Stimulated activated CD4-positive, alpha-beta T cell treated with anti-CD3 and anti-CD28 coated beads, Interleukin-1b, Interleukin-23, amount 100 ng/mL, for 4 hours (primary cell): ENCODE measurements around the gene ZNF775.
"Not testable (repeated sequence)": the region's sequence is repeated elsewhere in the genome, so short reads cannot be mapped to it uniquely, and the experiment has no call there.

Experiments used
- DNase-seq, 2 donors: peaks; one replicate each; pipeline ENCODE4 v3.0.0-alpha.2; 2020; ENCODE audit warnings: low read depth in 2 of 2

ZNF775 gene

DNA sequence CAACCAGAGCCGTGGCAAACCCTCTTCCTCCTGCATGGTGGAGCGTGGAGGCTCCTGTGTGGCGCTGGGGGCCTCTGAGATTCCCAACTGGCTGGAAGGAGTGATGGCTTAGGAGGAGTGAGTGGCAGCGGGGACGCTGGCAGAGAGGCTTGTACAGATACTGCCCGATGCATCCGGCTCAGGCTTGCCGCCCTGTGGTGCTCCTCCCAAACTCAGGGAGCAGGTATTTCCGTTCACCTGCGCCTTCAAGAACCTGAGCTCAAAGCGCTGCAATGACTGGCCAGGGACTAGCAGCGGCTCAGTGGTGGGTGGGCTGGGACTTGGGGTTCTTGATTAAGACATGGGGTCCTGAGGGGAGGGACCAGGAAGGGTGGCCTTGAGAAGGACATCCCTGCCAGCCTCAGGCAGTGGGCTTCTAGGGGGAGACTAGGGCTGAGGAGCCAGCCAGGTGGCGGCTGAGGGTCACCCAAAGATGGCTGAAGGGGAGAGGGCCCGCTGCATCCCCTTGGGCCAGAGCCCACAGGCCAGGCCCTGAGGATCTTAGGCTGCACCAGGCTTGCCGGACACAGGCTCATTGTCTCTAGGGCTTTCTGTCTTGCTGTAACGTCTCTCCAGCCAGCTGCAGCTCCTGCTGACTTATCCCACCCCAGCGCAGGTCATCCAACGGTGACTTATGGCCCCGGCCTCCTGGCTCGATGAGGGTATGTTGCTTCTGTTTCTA lies 3.2 kb downstream of the ZNF775 start:
- DNase-seq = no peak

DNA sequence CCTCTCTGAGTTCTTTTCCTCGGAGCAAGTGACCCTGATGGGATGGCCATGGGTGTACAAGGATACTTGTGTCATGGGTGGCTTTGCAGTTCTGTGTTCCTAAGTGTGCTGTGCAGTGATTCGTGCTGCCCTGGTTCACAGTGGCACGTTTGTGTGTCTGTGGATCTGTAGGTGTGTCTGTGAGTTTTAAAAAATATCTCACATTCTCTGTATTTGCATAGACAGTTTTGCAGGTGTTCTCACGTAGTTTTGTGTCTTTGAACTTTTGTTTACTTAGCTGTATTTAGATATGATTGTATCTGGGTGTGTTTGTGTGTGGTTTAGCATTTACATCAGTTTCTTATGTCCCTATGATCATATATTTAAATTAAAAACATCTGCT lies 3.7 kb downstream of the ZNF775 start:
- DNase-seq = no peak

- no peak for DNase-seq
Measured at GRCh38 chr7:150383710-150384397, 4.7 kb downstream of the ZNF775 start.

DNA sequence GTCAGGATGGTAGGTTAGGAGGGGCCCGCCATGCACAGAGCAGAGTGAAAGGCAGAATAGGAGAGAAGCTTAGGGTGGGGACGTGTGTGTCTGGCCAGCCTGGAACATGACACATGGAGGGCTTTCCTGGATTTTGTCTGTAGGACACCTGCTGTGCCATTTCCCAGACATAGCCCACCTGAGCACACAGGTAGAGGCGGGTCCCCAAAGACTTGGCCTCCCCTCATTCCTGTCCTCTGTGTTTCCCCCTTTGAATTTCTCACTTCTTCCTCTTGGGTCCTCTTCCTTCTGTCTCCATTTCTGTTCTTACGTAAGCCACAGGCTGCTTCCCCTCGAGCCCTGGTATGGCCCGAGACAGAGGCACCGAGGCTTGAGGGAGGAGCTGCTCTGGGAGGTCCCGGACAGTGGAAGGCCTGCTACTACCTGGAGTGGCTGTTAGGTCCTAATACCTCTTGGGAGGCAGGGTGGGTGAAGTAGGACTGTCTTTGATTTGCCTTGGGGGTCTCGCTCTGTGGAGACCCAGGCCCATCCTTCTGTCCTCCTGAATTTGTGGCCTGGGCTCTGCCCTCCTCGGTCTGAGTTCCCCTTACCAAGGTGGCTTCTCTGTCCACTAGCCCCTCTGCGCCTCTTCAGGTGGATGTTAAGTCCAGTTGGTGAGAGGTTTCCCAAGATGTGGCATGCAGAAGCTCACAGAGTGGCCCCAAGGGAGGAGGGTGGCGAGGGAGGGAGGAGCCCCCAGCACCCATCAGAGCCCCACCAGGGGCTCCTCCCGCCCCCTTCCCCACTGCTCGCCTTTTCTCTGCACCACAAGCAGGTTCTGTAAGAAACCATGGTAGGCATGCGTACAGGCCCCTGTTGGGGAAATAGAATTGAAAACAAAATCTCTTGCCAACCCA lies 5.5 kb downstream of the ZNF775 start:
- DNase-seq = no peak

DNA sequence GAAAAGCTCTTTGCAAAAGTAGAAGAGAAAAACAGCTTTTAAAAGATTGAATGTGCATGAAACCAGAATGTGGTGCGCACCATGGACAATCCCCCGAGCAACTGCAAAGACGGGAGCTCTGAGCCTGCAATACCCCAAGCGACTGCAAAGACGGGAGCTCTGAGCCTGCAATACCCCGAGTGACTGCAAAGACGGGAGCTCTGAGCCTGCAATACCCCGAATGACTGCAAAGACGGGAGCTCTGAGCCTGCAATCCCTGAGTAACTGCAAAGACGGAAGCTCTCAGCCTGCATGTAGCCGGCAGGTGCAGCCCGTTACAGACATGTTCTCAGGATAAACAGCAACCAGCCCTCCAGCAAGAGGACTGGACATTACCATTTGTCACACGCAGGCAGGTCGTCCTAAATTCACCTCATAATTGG lies 6.2 kb downstream of the ZNF775 start:
- no peak for DNase-seq

- not testable (repeated sequence) for DNase-seq
Measured at GRCh38 chr7:150385884-150386283, 6.8 kb downstream of the ZNF775 start.

GRCh38 chr7:150388306-150388705 lies 9.2 kb downstream of the ZNF775 start:
- DNase-seq = no peak

DNA sequence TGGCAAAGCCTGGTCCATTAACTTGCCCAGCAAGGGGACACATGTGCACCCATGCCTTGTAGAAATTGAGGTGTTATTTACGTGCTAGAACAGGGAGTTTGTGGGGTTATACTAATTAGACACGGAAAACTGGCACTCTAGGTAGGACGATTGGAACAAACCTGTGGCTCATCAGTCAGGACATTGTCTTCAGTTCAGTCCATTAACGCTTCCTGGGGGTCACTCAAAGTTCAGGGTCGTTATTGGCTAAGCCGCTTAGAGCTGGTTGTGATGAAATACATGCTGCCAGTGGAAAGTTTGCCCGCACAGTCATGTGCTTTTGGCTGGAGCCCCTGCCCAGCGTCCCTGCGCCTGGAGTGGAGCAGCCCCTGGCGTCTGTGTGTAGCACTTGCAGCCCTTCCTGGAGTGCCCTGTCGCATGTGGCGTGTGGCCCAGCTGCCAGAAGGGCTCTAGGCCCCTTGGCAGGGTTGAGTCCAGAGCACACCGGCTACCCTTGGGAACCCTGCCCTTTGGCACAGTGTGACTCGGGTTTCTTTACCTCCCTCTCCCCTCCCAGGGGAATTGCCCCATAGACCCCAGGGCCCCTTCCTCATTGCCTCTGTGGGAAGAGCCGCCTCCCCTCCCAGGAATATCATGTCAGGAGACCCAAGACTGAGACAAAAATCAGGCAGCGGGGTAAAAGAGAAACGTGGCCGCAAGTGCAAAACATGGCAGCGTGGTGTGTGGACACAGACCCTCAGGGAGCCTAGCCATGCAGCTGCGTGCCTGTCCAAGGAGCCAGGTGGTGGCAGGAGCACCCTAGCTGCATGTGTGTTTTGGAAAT lies 9.8 kb downstream of the ZNF775 start:
- DNase-seq = no peak

- no peak for DNase-seq
Measured at GRCh38 chr7:150389532-150389816, 10.3 kb downstream of the ZNF775 start.

DNA sequence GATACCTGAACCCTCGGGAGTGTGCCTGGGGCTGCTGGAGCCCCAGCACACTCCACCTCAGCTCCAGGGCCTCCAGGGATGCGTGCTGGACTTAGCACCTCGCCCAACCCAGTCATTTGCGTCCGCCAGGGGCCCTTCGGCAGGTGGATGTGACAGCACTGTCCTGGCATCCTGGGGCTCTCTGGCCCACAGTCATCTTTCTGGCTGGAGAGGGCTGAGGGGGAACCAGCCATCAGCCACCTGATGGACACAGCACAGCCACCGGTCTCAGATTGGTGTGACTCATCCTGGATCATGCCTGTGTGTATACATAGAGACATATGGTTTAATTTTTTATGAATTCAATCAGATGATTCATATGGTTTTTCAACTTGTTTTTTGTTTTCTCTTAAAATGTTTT lies 11.1 kb downstream of the ZNF775 start:
- no peak for DNase-seq

- no peak for DNase-seq
Measured at GRCh38 chr7:150393325-150393724, 14.2 kb downstream of the ZNF775 start.

- no peak for DNase-seq
Measured at GRCh38 chr7:150396426-150396825, 17.3 kb downstream of the ZNF775 start.

- DNase-seq = no peak
Measured at GRCh38 chr7:150396851-150397260, 17.7 kb downstream of the ZNF775 start.

DNA sequence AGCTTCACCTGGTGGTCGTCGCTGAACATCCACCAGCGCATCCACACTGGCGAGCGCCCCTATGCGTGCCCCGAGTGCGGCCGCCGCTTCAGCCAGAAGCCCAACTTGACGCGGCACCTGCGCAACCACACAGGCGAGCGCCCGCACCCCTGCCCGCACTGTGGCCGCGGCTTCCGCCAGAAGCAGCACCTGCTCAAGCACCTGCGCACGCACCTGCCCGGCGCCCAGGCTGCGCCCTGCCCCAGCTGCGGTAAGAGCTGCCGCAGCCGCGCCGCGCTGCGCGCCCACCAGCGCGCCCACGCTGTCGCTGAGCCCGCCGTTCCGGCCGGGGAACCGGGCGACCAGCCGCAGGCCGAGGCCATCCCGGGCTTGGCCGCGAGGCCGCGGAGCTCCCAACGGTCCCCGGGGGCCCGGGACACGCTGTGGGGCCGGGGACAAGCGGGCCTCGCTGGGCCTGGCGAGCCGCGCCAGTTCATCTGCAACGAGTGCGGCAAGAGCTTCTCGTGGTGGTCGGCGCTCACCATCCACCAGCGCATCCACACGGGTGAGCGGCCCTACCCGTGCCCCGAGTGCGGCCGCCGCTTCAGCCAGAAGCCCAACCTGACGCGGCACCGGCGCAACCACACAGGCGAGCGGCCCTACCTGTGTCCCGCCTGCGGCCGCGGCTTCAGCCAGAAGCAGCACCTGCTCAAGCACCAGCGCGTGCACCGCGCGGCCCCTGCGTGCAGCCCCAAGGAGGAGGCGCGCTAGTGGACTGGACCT lies 18.4 kb downstream of the ZNF775 start:
- no peak for DNase-seq

DNA sequence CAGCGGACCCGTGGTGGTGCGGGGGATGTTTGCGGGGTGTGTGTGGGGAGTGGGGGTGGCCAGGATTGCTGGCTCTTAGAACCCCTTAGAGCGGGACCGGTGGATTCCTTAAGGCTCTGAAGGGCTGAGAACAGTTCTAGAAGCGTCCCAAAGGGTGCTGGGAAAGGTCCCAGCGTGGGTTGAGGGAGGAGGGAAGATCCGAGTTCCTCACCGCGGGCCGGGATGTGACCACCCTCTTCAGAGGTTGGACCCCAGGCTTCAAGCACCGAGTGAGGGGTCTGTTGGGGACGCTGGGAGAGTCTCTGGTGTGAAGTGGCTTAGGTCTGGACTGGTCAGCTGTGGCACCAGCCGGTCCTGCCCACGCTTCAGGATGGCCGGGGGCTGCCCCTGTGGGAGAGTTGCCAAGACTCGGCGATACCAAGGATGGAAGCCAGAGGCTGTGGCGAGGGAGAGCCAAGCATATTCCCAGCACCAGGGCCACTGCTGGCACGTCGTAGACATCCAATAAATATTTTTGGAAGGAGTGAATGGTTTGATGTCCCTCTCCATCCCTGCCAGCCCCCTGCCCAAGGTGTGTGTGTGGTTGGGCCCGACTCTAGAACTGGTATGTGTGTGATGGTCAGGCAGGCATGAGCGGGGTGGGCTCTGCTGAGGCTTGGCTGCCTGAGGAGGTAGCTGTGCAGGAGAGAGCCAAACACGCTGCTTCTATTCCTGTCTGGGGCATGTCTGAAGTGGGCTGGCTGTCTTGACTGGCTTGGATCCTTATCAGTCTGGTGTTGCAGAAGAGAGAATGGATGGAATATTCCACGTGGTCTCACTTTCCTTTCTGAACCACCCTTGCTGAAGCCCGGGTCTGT lies 19.2 kb downstream of the ZNF775 start:
- DNase-seq = no peak

DNA sequence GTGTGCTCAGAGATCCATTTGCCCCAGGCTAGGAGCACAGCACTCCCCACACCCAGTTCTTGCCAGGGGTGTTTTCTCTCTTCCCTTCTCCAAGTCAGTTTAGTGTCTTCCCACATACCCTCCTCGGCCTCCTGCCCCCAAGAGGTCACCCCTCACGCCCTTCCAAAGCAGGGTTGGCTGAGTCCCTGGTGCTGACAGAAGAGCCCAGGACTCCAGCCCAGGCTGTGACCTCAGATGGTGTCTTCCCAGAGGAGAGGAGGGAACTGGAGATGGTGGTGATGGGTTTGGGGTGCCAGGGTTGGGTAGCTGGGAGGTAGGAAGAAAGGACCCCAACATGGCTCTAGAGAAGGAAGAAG lies 19.8 kb downstream of the ZNF775 start:
- no peak for DNase-seq

- no peak for DNase-seq
Measured at GRCh38 chr7:150399421-150400007, 20.4 kb downstream of the ZNF775 start.

DNA sequence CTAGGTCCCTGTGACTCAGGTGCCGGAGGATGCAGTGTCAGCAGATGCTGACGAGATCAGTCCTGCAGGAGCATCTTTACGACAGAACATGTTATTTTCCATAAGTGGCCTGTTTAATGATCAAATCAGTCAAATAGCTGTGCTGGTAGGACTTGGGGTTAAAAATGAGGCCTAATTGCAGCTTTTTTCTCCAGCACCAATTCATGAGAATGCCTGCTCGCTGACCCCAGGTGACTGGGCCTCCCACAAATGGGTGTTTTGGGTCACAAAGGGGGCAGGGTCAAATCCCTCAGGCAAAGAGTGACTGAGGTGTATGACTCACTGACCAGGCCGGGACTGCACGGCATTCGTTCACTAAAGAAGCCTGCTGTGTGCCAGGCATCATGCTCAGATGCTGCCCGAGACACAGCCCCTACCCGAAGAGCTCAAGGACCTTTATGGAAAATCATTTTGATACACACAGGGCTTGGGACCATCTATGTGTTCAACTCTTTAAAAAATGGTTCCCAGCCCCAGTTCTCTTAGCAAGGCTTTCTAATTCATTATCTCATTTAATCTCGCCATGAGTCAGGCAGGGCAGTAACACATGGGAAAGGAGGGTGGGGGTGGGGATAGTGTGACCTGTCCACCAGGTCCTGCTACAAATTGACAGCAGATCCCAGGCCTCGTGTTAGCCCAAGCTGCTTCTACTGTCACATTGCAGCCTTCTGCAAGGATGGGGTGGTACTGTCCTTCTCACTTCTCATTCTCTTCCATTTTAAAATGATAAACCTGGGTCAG lies 21.1 kb downstream of the ZNF775 start:
- no peak for DNase-seq

- no peak for DNase-seq
Measured at GRCh38 chr7:150400788-150401423, 21.8 kb downstream of the ZNF775 start.
